ENCODE results near the gene POGLUT2.
"Not testable (repeated sequence)": the region's sequence is repeated elsewhere in the genome, so short reads cannot be mapped to it uniquely, and the experiment has no call there.

The POGLUT2 gene

GRCh38 chr13:102784483-102784882, 14.3 kb downstream of the POGLUT2 start:
- DNase-seq (ENCODE audit: extremely low read depth, low read depth): no peak
- no peak for TF ChIP-seq CTCF (IDR thresholded peaks at IDR 0.05; ENCODE audit: low read depth, low read length)

- TF ChIP-seq CTCF (IDR thresholded peaks at IDR 0.05; ENCODE audit: low read depth, low read length): no peak
- no peak for DNase-seq (ENCODE audit: extremely low read depth, low read depth)
These were observed 17.2 kb downstream of the POGLUT2 start for GRCh38 chr13:102781591-102781990.

GRCh38 chr13:102780656-102781055, 18.1 kb downstream of the POGLUT2 start:
- not testable (repeated sequence) for DNase-seq (ENCODE audit: extremely low read depth, low read depth)

GRCh38 chr13:102779436-102780159, 19.2 kb downstream of the POGLUT2 start:
- TF ChIP-seq CTCF (IDR thresholded peaks at IDR 0.05; ENCODE audit: low read depth, low read length): no peak
- no peak for DNase-seq (ENCODE audit: extremely low read depth, low read depth)

- TF ChIP-seq CTCF (IDR thresholded peaks at IDR 0.05; ENCODE audit: low read depth, low read length): no peak
- no peak for DNase-seq (ENCODE audit: extremely low read depth, low read depth)
These were observed 21.0 kb downstream of the POGLUT2 start for GRCh38 chr13:102777736-102778135.

GRCh38 chr13:102776271-102776670, 22.5 kb downstream of the POGLUT2 start:
- DNase-seq (ENCODE audit: extremely low read depth, low read depth): no peak
- no peak for TF ChIP-seq CTCF (IDR thresholded peaks at IDR 0.05; ENCODE audit: low read depth, low read length)

GRCh38 chr13:102774591-102775520, 23.9 kb downstream of the POGLUT2 start:
- no peak for TF ChIP-seq CTCF (IDR thresholded peaks at IDR 0.05; ENCODE audit: low read depth, low read length)
- DNase-seq (ENCODE audit: extremely low read depth, low read depth): no peak

All from AG09319 (cell line).